Mammary epithelial cell (primary cell): ENCODE measurements around the gene MIPEP.

Experiments
- CTCF ChIP-seq, 2 donors: IDR thresholded peaks in 1 of 2; conservative IDR thresholded peaks in 1 of 2; 2 replicates each; pipeline ENCODE4 v1.5.1; 2011 to 2012; ENCODE audit warnings: inconsistent platforms in 2 of 2, low read length in 2 of 2, mild to moderate bottlenecking in 2 of 2, control low read depth in 1 of 2, low read depth in 1 of 2; ENCODE audit not compliant: insufficient read depth in 1 of 2; ENCODE audit errors: extremely low read depth in 1 of 2
- EZH2 ChIP-seq: IDR thresholded peaks from 2 replicates; pipeline ENCODE4 v1.6.1; 2012; ENCODE audit warnings: low read length, inconsistent platforms, borderline replicate concordance

- TF ChIP-seq CTCF (conservative IDR thresholded peaks at IDR 0.05 in 1 of 2, IDR thresholded peaks at IDR 0.05 in 1 of 2; ENCODE audit: extremely low read depth in 1 of 2, insufficient read depth in 1 of 2, low read depth in 1 of 2, low read length in 2 of 2) (no peak), EZH2 (no peak)
Observed at GRCh38 chr13:23844132-23844531, 45.1 kb downstream of the MIPEP start.
